Hippocampal formation (tissue), 2 donors: ENCODE measurements around the gene PSAT1.
A peak's percentile ranks its signal among the peaks of the same experiment; 100 is the strongest.
"Not testable (repeated sequence)": the region's sequence is repeated elsewhere in the genome, so short reads cannot be mapped to it uniquely, and the experiment has no call there.

Experiments
- DNase-seq, 2 donors: peaks; one replicate each; lab custom pipeline; 2025; lab: John Stamatoyannopoulos, UW

PSAT1 gene

DNA sequence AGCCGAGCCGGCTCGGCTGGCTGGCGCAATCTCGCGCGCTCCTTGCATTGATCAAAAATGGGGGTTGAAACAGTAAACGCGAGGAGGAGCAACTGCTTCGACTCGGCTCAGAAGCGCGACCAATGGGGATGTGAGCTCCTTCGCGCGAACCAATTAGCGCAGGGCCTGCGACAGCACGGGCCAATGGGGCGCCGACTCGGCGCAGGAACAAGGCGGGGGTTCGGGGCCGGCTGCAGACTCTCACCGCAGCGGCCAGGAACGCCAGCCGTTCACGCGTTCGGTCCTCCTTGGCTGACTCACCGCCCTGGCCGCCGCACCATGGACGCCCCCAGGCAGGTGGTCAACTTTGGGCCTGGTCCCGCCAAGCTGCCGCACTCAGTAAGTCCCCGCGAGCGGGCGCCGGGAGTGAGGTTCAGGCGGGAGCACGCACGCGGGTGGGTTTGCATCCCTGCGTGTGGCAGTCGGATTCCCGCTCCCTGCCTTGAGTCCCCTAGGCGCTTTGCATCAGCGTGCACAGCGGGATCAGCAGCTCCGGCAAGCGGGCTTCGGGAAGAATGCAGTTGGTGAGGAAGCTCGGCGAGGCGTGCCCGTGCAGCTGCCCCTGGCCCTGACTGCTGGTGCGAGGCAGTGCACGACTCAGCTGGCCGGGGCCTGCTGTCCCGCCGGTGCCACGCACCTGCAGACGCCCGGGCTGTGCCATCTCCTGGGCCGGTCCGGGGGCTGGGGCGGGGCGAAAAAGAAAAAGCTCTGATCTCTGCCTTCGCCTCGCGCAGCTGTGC lies at the start of gene PSAT1:
Gene PSAT1 (plus strand): TSS at position 233 of the 779 bp plus-strand sequence. CDS start 86 bp downstream, at position 319.
- DNase-seq = peak; percentile 89 to 92

DNA sequence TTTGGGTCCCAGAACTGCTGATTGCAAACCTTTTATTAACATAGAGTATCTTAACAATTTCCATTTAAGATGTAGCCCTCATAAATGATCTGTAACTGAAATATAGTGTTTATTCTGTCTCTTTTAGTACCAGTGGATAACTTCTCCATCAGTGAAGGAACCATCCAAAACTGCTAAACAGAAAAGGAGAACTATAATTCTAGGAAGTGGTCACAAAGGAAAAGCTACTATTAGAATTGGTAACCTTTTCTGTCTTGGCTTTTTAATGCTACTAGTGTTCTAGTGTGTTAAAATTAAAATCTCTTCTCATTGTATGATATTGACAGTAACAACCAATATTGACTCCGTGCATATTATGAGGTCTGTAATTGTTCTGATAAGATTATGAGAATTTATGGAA lies 48.3 kb upstream of the PSAT1 start:
- DNase-seq = no peak

- no peak for DNase-seq
Observed at GRCh38 chr9:78249542-78249941, 47.4 kb upstream of the PSAT1 start.

DNA sequence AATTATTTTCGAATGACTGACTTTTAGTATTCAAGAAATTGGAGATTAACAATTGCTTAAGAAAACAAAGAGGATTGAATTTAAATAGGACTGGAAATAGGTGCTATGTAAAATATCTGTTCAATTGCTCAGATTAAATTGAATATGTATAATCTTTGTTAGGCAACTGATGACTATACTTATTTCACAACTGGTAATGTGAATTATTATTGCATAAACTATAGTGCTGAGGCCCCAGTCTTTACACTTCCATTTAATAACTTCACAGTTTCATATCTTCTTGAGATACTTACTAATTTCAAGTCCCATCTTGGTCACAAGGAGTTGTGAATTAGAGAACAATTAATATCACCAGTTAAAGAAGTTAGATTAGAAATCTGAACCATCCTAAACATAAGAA lies 44.3 kb upstream of the PSAT1 start:
- no peak for DNase-seq

DNA sequence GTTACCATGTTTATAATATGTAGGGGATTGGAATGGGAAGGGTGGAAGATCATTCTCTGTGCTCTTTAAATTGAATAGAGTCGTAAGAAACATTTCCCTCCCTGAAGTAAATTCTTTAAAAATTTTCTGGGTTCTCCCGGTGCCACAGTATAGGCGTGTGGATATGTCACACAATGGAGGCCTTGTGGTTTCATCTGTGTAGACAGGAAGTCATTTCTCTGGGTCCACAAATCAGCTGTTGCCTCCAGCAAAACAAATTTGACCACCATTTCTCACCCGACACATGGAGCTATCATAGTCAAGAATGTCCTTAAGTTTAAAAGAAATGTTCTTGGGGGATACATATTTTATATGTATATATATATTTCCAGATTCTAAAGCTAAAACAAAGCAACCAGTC lies 43.6 kb upstream of the PSAT1 start:
- DNase-seq = no peak

- peak in 1 of 2 donors; percentile 68 for DNase-seq
Observed at GRCh38 chr9:78261403-78262001, 35.4 kb upstream of the PSAT1 start.

DNA sequence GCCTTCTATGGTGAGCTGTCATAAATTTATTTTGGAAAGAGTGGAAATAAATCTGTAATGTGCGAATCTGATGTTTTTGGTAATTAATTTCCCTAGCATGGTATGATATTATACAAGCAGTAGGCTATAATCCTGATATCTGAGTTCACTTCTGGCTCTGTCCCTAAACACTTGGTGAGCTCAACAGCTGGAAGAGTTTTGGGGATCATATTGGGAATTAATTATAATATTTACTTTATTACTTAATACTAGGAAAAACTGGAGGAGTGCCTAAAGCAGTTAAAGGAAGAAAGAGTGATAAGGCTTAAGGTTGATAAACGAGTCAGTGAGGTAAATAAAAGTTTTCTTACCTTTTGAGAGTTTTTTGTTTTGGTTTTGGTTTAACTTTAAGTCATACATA lies 34.3 kb upstream of the PSAT1 start:
- no peak for DNase-seq

DNA sequence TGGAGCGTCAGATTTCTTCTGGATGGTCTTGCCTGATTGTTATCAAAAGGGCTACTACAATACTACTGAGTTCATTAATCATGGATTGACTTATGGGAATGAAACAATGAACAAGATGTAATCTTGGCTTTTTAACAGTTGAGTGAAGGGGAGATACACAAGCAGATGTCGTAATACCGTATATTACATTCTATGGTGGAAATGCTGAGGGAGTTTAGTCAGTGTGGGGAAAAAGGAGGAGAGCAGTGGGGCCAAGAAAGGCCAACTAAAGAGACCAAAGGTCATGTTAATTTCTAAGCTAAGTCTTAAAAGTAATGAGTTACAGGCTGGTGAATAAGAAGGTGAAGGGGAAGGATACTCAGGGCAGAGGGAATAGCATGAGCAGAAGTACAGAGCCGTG lies 29.0 kb upstream of the PSAT1 start:
- DNase-seq = no peak

DNA sequence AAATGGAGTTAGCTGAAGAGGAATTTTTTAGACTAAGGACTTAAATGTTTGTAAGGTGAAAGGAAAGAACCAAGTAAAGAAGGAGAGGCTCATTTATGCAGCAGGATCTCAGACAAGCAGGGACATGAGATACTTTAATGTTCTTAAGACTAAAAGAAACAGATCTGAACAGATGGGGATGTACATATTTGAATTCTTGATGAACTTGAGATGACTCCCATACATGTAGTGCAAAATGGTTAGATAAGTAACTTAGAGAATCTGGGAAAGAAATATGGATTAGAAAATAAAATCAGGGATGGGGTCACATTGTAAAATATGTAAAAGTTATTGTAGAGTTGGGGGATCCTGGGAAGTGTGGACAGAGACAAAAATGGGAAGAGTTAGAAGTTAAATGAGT lies 27.1 kb upstream of the PSAT1 start:
- no peak for DNase-seq

GRCh38 chr9:78272307-78272706 lies 24.6 kb upstream of the PSAT1 start:
- no peak for DNase-seq

GRCh38 chr9:78273761-78274160 lies 23.2 kb upstream of the PSAT1 start:
- no peak for DNase-seq

DNA sequence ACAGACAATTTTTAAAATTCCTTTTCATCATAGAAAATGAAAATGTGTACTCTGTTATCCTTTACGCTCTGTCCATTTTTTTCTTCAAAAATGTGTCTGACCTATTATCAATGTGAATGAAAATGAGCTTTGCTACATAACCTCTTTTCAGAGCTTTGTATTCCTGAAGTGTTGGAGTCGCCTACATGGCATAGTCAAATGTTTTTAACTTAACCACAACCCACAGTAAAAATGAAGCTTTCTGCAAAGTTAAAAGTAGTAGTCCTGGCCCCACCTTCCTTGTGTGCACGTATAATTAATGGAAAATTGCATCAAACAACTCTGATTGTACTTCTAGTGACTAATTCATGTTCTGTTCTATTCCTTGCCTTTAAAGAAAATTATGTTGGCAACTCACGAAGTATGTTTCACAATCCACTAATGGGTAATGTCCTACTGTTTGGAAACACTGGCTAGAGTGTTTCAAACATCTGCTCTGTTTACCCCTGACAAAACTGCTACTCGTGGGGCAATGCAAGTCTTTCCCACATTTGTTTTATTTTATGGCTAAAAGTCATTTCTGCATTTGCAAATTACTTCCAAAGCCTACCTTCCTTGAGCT lies 18.6 kb upstream of the PSAT1 start:
- no peak for DNase-seq

GRCh38 chr9:78278801-78279200 lies 18.1 kb upstream of the PSAT1 start:
- no peak for DNase-seq

GRCh38 chr9:78280982-78281668 lies 15.8 kb upstream of the PSAT1 start:
- DNase-seq = peak; percentile 16 to 34

DNA sequence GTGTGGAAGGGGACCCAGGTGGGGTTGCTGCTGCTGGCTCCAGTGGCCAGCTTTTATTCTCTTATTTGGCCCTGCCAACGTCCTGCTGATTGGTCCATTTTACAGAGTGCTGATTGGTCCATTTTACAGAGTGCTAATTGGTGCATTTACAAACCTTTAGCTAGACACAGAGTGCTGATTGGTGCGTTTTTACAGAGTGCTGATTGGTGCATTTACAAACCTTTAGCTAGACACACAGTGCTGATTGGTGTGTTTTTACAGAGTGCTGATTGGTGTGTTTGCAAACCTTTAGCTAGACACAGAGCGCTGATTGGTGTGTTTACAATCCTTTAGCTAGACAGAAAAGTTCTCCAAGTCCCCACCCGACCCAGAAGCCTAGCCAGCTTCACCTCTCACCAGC lies 12.7 kb upstream of the PSAT1 start:
- not testable (repeated sequence) for DNase-seq

- DNase-seq = no peak
Observed at GRCh38 chr9:78286125-78286524, 10.8 kb upstream of the PSAT1 start.

- DNase-seq = no peak
Observed at GRCh38 chr9:78286946-78287388, 10.0 kb upstream of the PSAT1 start.

DNA sequence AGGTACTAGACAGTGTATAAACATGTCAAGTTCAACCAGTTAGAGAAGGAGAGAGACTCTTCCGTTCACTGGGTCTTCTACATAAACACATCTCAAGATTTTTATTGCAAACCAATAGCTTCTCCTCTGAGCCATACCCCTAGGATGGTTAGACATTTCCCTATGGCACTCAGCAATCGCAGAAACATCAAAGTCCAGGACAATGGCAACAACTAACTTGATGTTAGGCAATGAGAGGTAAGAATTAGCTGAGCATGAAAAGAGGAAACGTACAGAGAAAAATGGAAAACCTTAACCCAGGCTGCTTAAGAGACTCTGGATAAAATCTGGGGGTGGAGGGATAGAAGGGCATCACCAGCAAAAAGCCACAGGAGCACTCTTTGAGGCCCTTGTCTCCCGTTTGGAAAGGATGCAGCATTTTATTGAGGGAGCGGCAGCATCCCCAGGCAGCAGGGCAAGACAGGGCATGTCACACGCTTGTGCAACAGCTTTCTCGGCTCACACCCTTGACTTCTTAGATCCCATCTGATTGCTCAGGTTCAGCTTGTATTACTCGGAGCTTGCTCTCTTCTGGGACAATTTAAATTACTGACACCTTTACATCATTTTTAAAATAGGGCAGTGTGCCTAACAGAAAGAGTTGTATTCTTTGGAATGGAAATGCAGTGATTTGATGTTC lies 8.6 kb upstream of the PSAT1 start:
- DNase-seq = no peak

DNA sequence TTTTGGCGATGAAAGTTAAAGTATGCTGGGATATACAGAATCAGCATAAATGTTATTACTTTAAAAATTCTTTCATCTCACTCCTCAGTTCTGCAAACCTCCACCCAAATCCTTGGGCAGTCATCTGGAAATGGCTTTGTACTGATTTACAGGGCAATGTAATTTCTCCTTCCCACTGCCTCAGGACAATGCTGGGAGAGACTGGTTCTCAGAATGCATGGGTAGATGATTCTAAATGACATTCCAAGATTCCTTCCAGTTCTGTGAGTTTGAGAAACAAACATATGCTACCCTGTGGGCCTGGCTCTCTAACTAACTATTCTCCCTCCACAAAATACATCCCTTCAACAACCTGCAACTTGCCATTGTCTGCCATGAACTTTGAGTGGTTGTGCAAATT lies 7.5 kb upstream of the PSAT1 start:
- no peak for DNase-seq

- DNase-seq = no peak
Observed at GRCh38 chr9:78291240-78291925, 5.5 kb upstream of the PSAT1 start.

GRCh38 chr9:78292026-78292425 lies 4.9 kb upstream of the PSAT1 start:
- no peak for DNase-seq
